Activated T-helper 2 cell treated with anti-CD3 and anti-CD28 coated beads, Interferon-gamma antibody, Interleukin-2, Interleukin-4, amounts not matched to agents 10 μg/mL and 5 μg/mL and 100 μg/mL, durations not matched to agents 14 hours and 24 hours and 36 hours (primary cell): ENCODE results near the gene FCGR1A. TPM values are rescaled to one million over a fixed set of nuclear protein-coding genes. Genes with fewer than 3 reads are reported as not detected.
"Not testable (repeated sequence)": the region's sequence is repeated elsewhere in the genome, so short reads cannot be mapped to it uniquely, and the experiment has no call there.

ENCODE experiments used
- DNase-seq: peaks from one replicate; pipeline ENCODE4 v3.0.0; 2021; ENCODE audit warnings: low spot score
- H3K27ac Mint-ChIP-seq: one replicate; pipeline ENCODE4 v1.8.0; 2021; ENCODE audit warnings: mixed read lengths
- H3K27me3 Mint-ChIP-seq: one replicate; pipeline ENCODE4 v1.8.0; 2021; ENCODE audit warnings: low read depth, mixed read lengths
- H3K36me3 Mint-ChIP-seq: one replicate; pipeline ENCODE4 v1.8.0; 2021; ENCODE audit warnings: low read depth, mixed read lengths
- H3K4me1 Mint-ChIP-seq: one replicate; pipeline ENCODE4 v1.8.0; 2021; ENCODE audit warnings: low read depth, mixed read lengths
- H3K4me3 Mint-ChIP-seq: one replicate; pipeline ENCODE4 v1.8.0; 2021; ENCODE audit warnings: low read depth, mild to moderate bottlenecking, moderate library complexity, mixed read lengths
- H3K9me3 Mint-ChIP-seq: one replicate; pipeline ENCODE4 v1.8.0; 2021; ENCODE audit warnings: mixed read lengths
- intact Hi-C: fragments of 100-400 bp; cut with micrococcal nuclease; formaldehyde crosslinking; loops from one replicate; pipeline ENCODE4 v1.15.1; 2023
- total RNA-seq: library from RNA; stranded (reverse); gene quantifications from 2 replicates; pipeline ENCODE4 v1.2.3, GENCODE V29; 2022

Gene FCGR1A
- total RNA-seq, 1 donor from 2014 or later = not detected

GRCh38 chr1:149762294-149762693 lies 20.2 kb upstream of the FCGR1A start:
- H3K27ac Mint-ChIP-seq, H3K4me3 Mint-ChIP-seq, DNase-seq, H3K27me3 Mint-ChIP-seq, H3K4me1 Mint-ChIP-seq, H3K9me3 Mint-ChIP-seq, H3K36me3 Mint-ChIP-seq, intact Hi-C loops: not testable (repeated sequence)

- H3K4me3 Mint-ChIP-seq, intact Hi-C loops, H3K27me3 Mint-ChIP-seq, H3K36me3 Mint-ChIP-seq, H3K4me1 Mint-ChIP-seq, H3K9me3 Mint-ChIP-seq, DNase-seq, H3K27ac Mint-ChIP-seq: not testable (repeated sequence)
Observed at GRCh38 chr1:149764087-149764800, 18.2 kb upstream of the FCGR1A start.

GRCh38 chr1:149766241-149766640 lies 16.3 kb upstream of the FCGR1A start:
- H3K27ac Mint-ChIP-seq, DNase-seq, H3K27me3 Mint-ChIP-seq, intact Hi-C loops, H3K9me3 Mint-ChIP-seq, H3K4me3 Mint-ChIP-seq, H3K4me1 Mint-ChIP-seq, H3K36me3 Mint-ChIP-seq: not testable (repeated sequence)

- intact Hi-C loops, H3K4me1 Mint-ChIP-seq, H3K4me3 Mint-ChIP-seq, H3K27ac Mint-ChIP-seq, H3K27me3 Mint-ChIP-seq, DNase-seq, H3K36me3 Mint-ChIP-seq, H3K9me3 Mint-ChIP-seq: not testable (repeated sequence)
Observed at GRCh38 chr1:149769216-149769615, 13.3 kb upstream of the FCGR1A start.

DNA sequence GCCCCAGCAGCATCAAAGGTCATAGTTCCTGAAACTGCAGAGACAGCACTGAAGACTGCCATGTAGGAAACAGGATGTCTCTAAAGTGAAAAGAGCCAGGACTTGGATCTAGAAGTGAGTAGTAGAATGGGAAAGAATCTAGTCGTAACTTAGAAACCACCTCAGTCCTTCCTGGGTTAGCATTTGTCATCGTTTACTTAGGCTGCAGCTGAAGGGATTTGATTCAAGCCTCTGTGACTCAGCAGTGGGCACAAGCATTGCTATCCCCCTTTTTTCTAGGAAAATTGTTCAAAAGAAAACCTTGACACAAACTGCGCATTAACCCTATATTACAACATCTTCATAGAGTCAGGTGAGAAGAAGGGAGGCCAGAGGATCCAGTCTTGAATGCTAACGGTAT lies 11.8 kb upstream of the FCGR1A start:
- H3K36me3 Mint-ChIP-seq, H3K27me3 Mint-ChIP-seq, H3K4me3 Mint-ChIP-seq, H3K9me3 Mint-ChIP-seq, intact Hi-C loops, H3K4me1 Mint-ChIP-seq, DNase-seq, H3K27ac Mint-ChIP-seq: not testable (repeated sequence)

DNA sequence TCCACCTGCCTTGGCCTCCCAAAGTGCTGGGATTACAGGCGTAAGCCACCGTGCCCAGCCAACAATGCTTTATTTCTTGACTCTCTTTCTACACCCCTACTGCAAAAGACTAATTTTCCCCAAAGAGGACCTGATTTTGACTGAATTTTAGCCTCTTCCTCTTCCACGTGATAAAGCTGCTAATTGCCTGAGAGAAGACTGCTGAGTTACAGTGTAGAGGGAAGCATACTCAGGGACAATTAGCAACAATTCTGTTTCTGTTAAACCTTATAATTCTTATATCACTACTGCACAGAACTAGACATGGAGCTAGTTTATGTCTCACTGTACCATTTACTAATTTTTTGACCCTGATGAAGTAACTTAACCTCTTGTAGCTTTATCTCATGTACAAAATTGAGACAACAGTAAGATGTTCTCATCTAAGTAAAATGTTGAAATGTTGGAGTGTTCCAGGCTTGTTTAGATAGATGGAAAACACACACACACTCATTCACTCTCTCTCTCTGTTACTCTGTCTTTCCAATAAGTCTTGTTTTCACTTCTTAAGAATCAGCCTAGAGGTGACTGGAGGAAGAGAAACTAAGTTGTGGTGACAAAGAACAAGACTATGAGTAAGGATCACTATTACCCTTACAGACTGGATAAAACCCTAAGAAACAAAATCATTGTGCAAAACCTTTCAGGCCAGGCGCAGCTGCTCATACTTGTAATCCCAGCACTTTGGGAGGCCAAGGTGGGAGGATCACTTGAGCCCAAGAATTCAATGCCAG lies 10.7 kb upstream of the FCGR1A start:
- H3K4me3 Mint-ChIP-seq, H3K36me3 Mint-ChIP-seq, DNase-seq, H3K27me3 Mint-ChIP-seq, H3K27ac Mint-ChIP-seq, intact Hi-C loops, H3K4me1 Mint-ChIP-seq, H3K9me3 Mint-ChIP-seq: not testable (repeated sequence)

DNA sequence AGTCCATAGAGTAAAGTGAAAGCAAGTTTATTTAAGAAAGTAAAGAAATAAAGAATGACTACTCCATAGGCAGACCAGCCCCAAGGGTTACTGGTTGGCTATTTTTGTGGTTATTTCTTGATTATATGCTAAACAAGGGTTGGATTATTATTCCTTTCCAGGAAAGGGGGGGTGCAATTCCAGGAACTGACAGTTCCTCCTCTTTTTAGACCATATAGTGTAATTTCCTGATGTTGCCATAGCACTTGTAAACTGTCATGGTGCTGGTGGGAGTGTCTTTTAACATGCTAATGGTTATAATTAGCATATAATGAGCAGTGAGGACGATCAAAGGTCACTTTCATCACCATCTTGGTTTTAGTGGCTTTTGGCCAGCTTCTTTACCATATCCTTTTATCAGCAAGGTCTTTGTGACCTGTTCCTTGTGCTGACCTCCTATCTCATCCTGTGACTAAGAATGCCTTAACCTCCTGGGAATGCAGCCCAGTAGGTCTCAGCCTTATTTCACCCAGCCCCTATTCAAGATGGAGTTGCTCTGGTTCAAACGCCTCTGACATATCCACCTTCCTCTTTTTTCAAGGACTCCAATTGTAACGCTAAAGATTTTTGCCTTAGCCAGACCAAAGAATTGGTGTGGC lies 6.9 kb upstream of the FCGR1A start:
- DNase-seq, H3K36me3 Mint-ChIP-seq, H3K27me3 Mint-ChIP-seq, H3K4me3 Mint-ChIP-seq, H3K4me1 Mint-ChIP-seq, H3K27ac Mint-ChIP-seq, intact Hi-C loops, H3K9me3 Mint-ChIP-seq: not testable (repeated sequence)

GRCh38 chr1:149777084-149777483 lies 5.4 kb upstream of the FCGR1A start:
- H3K27ac Mint-ChIP-seq, H3K9me3 Mint-ChIP-seq, DNase-seq, H3K4me3 Mint-ChIP-seq, H3K36me3 Mint-ChIP-seq, H3K27me3 Mint-ChIP-seq, intact Hi-C loops: not testable (repeated sequence)
- H3K4me1 Mint-ChIP-seq = peaks cover 12% of the 10 kb centered on the region

DNA sequence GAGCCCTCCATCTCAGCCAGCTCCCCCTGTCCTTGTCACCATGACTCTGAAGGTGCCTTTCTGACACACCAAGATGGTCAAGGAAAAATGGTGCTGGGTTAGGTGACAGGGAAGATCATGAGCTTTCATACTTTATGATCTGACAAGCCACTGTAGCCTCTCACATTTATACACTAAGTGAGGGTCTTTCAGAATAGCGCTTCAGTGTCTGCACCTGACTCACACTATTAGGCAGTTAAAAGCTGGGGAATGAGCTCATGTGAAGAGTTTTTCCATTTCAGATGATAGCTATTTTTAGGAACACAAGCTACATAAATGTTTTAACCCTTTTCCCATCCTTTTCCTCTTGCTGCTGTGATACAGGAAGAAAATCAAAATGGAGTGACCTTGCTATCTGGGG lies 4.2 kb upstream of the FCGR1A start:
- intact Hi-C loops, H3K4me3 Mint-ChIP-seq, H3K27ac Mint-ChIP-seq, H3K9me3 Mint-ChIP-seq, DNase-seq, H3K27me3 Mint-ChIP-seq, H3K36me3 Mint-ChIP-seq: not testable (repeated sequence)
- H3K4me1 Mint-ChIP-seq = peaks cover 12% of the 10 kb centered on the region

DNA sequence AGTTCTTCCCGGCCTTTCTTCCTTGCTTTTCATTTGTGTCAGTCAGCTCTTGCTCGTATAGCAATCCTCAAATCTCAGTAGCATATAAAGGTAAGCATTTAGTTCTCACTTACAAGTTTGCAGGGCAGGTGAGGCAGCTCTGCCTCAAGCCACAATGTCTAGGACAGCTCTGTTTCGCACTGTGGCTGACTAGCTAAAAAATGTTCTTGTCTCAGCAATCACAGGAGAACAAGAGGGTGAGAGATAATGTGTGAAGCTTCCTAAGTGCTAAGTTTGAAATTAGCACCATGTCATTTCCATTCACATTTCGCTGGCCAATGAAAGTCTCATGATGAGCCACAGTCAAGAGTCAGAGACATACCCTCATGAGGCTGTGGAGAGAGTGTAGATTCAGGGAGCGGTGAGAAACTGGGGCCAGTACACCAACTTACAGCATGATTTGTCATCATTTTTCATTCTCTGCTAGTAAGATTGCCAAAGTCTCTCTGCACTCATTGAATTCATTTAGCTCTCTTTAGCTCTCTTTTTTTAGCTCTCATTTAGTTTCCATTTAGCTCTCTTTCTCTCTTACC lies 995 bp upstream of the FCGR1A start:
- H3K9me3 Mint-ChIP-seq, H3K36me3 Mint-ChIP-seq, H3K4me3 Mint-ChIP-seq, H3K4me1 Mint-ChIP-seq, intact Hi-C loops, H3K27me3 Mint-ChIP-seq, DNase-seq: not testable (repeated sequence)
- H3K27ac Mint-ChIP-seq = peak overlapping the region; percentile 28

DNA sequence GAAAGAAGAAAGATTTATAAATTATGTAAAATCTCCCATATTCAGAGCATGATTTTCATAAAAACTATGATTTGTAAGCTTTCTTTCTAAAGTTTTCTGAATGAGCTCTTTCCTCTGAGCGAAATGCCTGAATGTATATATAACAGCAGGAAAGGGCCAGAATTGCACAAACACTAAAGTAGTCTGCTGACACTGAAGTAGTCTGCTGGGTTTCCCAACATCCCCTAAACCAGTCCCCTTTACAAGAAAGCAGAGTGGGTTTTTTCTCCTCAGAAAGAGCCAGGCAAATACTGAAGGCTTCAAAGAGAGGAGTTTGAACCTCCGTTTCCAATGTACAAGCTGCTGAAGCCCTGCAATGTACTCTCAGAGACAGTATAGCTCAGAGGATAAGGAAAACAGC lies 795 bp downstream of the FCGR1A start:
- intact Hi-C loops, H3K27me3 Mint-ChIP-seq, DNase-seq, H3K36me3 Mint-ChIP-seq, H3K27ac Mint-ChIP-seq, H3K4me1 Mint-ChIP-seq, H3K4me3 Mint-ChIP-seq, H3K9me3 Mint-ChIP-seq: not testable (repeated sequence)

DNA sequence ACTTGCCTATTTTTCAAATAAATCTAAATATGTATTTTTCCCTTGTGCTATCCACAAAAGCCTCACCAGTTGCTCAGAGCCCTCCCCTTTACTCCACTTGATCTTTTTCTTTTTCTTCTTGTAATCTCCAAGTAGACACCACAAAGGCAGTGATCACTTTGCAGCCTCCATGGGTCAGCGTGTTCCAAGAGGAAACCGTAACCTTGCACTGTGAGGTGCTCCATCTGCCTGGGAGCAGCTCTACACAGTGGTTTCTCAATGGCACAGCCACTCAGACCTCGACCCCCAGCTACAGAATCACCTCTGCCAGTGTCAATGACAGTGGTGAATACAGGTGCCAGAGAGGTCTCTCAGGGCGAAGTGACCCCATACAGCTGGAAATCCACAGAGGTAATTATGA lies 1.4 kb downstream of the FCGR1A start:
- intact Hi-C loops, H3K4me3 Mint-ChIP-seq, H3K36me3 Mint-ChIP-seq, H3K27me3 Mint-ChIP-seq, H3K27ac Mint-ChIP-seq, DNase-seq, H3K9me3 Mint-ChIP-seq, H3K4me1 Mint-ChIP-seq: not testable (repeated sequence)
